GM12875 (cell line): Measurements from ENCODE around the gene CCDC127.

Source experiments
- H3K4me3 ChIP-seq: one replicate; pipeline ENCODE4 v1.5.1; 2011; ENCODE audit warnings: low read depth, low read length, control low read depth
- TF ChIP-seq, protein P1 (sequence below): IDR thresholded peaks from 2 replicates; pipeline ENCODE4 v1.5.1; 2011; ENCODE audit warnings: low read depth, mild to moderate bottlenecking, control low read depth, inconsistent platforms, low read length, moderate library complexity, borderline replicate concordance; ENCODE audit not compliant: insufficient read depth

CCDC127 gene

DNA sequence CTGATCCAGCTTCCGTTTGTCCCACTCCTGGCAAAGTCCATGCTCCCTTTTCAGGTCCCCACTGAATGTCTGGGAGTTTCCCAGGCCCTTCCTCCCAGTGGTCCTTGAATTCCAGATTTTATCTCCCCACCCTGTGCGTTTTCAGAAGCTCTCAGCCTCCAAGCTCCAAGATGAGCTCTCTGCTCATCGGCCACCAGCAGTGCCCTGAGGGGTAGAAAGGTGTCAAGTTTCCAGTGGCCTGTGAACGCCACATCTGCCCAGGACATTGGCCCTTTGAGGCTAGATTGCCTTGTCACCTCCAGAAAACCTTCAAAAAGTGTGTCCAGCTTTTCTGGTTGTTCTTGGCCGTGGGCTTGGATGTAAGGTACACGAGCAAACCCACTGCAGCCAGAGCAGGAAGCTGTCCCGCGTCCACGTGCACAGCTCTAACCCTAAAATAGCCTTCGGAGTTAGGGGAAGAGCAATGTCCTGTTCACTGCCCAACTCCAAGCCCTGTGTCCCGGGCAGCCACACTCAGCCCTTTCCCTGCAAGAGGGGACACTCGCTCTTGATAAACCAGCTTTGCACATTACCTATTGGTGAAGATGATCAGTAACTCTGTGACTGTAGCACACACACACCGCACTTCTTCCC is 37.6 kb downstream of the CCDC127 start:
- no peak overlapping the region for H3K4me3 ChIP-seq
- TF ChIP-seq, protein P1, sequence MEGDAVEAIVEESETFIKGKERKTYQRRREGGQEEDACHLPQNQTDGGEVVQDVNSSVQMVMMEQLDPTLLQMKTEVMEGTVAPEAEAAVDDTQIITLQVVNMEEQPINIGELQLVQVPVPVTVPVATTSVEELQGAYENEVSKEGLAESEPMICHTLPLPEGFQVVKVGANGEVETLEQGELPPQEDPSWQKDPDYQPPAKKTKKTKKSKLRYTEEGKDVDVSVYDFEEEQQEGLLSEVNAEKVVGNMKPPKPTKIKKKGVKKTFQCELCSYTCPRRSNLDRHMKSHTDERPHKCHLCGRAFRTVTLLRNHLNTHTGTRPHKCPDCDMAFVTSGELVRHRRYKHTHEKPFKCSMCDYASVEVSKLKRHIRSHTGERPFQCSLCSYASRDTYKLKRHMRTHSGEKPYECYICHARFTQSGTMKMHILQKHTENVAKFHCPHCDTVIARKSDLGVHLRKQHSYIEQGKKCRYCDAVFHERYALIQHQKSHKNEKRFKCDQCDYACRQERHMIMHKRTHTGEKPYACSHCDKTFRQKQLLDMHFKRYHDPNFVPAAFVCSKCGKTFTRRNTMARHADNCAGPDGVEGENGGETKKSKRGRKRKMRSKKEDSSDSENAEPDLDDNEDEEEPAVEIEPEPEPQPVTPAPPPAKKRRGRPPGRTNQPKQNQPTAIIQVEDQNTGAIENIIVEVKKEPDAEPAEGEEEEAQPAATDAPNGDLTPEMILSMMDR, result no peak

GRCh38 chr5:179401-179800 is 38.6 kb downstream of the CCDC127 start:
- no peak overlapping the region for H3K4me3 ChIP-seq
- TF ChIP-seq, protein P1, result no peak

- H3K4me3 ChIP-seq, result no peak overlapping the region
- TF ChIP-seq, protein P1, result no peak
Observed at GRCh38 chr5:178110-178509, 39.8 kb downstream of the CCDC127 start.

- no peak overlapping the region for H3K4me3 ChIP-seq
- TF ChIP-seq, protein P1, result no peak
Observed at GRCh38 chr5:176296-176823, 41.6 kb downstream of the CCDC127 start.

DNA sequence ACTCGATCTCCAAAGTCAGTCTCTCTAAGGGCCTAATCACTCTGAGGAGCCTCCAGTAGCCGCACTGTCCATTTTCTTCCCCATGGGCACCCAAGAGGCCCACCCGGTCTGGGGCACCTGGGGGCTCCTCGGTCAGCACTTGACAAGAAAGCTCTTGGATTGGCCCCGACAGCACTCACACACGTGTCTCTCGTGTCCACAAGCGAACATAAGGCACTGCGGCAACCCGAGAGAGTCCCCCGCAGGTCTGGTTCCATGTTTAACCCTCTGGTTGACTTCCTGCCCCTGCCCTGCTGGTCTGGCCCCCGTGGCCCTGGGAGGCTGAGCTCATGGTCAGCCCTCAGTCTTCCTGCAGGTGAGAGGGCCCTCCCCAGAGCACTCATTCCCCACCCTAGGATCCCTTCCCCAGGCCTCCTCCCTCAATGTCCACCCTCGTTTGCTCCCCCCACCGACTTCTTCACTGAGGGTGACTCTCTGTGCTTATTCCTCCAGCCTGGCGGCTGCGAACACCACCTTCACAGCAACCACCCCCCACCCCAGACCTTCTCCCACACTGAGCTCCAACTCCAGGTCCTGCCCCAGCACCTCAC is 43.0 kb downstream of the CCDC127 start:
- TF ChIP-seq, protein P1, result no peak
- H3K4me3 ChIP-seq, result no peak overlapping the region

GRCh38 chr5:174291-174600 is 43.7 kb downstream of the CCDC127 start:
- no peak overlapping the region for H3K4me3 ChIP-seq
- TF ChIP-seq, protein P1, result no peak
